ENCODE data around the gene SVEP1. TPM values are rescaled to one million over a fixed set of nuclear protein-coding genes. Genes with fewer than 3 reads are reported as not detected.

The SVEP1 gene
- total and polyA plus RNA-seq, 2 experiments from 2014 or later, result 5.3 to 14.6 TPM

DNA sequence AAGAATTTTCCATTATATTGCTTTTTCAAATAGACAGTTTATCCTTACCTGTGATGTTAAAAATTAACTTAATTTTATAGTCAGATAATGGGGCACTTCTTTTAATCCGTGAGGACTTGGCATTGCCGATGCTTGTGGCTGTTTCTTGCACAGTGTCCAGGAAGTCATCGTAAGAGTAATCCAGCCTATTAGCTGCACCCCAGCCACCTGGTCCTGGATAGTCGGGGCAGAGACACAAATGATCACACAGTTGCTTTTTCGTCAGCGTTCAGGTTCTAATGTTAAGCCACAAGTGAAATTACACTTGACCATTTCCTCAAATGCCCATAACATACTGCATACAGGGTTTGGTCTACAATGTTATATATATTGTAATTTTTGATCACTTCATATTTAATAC, 107.4 kb downstream of the SVEP1 start:
- no peak for TF ChIP-seq EZH2 (IDR thresholded peaks at IDR 0.05; ENCODE audit: borderline replicate concordance)
- TF ChIP-seq, protein P1, sequence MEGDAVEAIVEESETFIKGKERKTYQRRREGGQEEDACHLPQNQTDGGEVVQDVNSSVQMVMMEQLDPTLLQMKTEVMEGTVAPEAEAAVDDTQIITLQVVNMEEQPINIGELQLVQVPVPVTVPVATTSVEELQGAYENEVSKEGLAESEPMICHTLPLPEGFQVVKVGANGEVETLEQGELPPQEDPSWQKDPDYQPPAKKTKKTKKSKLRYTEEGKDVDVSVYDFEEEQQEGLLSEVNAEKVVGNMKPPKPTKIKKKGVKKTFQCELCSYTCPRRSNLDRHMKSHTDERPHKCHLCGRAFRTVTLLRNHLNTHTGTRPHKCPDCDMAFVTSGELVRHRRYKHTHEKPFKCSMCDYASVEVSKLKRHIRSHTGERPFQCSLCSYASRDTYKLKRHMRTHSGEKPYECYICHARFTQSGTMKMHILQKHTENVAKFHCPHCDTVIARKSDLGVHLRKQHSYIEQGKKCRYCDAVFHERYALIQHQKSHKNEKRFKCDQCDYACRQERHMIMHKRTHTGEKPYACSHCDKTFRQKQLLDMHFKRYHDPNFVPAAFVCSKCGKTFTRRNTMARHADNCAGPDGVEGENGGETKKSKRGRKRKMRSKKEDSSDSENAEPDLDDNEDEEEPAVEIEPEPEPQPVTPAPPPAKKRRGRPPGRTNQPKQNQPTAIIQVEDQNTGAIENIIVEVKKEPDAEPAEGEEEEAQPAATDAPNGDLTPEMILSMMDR (IDR thresholded peaks at IDR 0.05; ENCODE audit: poor library complexity), result no peak
- TF ChIP-seq EZH2phosphoT487 (IDR thresholded peaks at IDR 0.05; ENCODE audit: low read depth, severe bottlenecking, unreplicated experiment), result no peak
- no peaks in the 10 kb centered on the region for H3K9me2 ChIP-seq (replicated peaks; ENCODE audit: insufficient read depth)
- H3K27ac ChIP-seq, result no peak overlapping the region
- 88% methylated on average over 6 of the region's 6 CpGs for WGBS (ENCODE audit: low lambda C conversion rate, missing lambda C conversion rate)
- H2AFZ ChIP-seq, result no peak overlapping the region
- DNase-seq (ENCODE audit: low spot score), result no peak
- no peaks in the 10 kb centered on the region for H3K9me3 ChIP-seq (ENCODE audit: low read depth)
- H3K4me1 ChIP-seq (ENCODE audit: insufficient read depth), result no peaks in the 10 kb centered on the region
- no peaks in the 10 kb centered on the region for H3K36me3 ChIP-seq (replicated peaks; ENCODE audit: insufficient read depth, low read depth)
- H4K20me1 ChIP-seq (ENCODE audit: insufficient read depth, poor library complexity, severe bottlenecking), result no peaks in the 10 kb centered on the region
- no peak overlapping the region for H3K4me3 ChIP-seq
- H3K79me2 ChIP-seq, result no peaks in the 10 kb centered on the region
- no peaks in the 10 kb centered on the region for H3K27me3 ChIP-seq
- no peak overlapping the region for H3K4me2 ChIP-seq

DNA sequence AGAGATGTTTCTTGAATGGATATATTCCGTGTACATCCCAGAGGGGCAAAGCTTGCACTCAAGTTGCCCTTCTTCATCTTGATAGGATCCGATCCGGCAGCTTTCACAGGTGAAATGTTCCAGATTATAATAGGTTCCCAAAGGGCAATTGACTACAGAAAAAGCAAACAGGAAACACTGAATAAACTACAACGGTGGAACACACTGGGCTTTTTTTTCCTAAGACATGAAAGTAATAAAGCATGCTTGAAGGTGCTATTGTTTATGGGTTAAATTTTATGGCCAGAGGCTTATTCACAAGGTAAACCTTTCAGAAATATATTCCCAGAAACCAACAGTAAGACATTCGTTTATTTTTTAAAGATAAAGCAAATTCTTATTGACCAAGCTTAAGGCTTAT, 110.6 kb downstream of the SVEP1 start:
- Histone ChIP-seq H2AFZ (no peak overlapping the region), H3K9me2 (replicated peaks; ENCODE audit: insufficient read depth) (no peaks in the 10 kb centered on the region), H3K4me1 (ENCODE audit: insufficient read depth) (no peaks in the 10 kb centered on the region), H3K27ac (no peak overlapping the region), H3K4me2 (no peak overlapping the region), H3K79me2 (no peaks in the 10 kb centered on the region), H4K20me1 (ENCODE audit: insufficient read depth, poor library complexity, severe bottlenecking) (no peaks in the 10 kb centered on the region), H3K27me3 (no peaks in the 10 kb centered on the region), H3K4me3 (no peak overlapping the region), H3K36me3 (replicated peaks; ENCODE audit: insufficient read depth, low read depth) (no peaks in the 10 kb centered on the region), H3K9me3 (ENCODE audit: low read depth) (no peaks in the 10 kb centered on the region)
- WGBS (ENCODE audit: low lambda C conversion rate, missing lambda C conversion rate), result 46% methylated on average over 5 of the region's 5 CpGs
- TF ChIP-seq EZH2phosphoT487 (IDR thresholded peaks at IDR 0.05; ENCODE audit: low read depth, severe bottlenecking, unreplicated experiment) (no peak), EZH2 (IDR thresholded peaks at IDR 0.05; ENCODE audit: borderline replicate concordance) (no peak)
- TF ChIP-seq, protein P1 (IDR thresholded peaks at IDR 0.05; ENCODE audit: poor library complexity), result no peak
- no peak for DNase-seq (ENCODE audit: low spot score)

DNA sequence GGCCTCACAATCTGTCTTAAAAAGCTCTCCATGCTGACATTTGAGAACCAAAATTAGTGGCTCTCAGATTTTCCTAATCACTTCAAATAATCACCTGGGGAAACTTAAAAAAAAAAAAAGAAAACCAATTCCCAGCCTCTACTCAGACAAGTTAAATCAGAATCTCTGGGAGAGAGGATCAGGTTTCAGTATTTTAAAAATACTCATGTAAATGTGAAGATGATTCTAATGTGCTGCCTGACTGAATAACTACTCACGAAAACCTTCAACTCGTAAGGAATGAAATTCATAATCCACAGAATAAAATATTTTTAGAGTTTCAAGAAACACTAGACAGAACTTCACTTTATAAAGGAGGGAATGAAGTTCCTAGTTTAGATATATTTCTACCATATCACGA, 114.4 kb downstream of the SVEP1 start:
- H3K27ac ChIP-seq, result no peak overlapping the region
- no peak overlapping the region for H2AFZ ChIP-seq
- DNase-seq (ENCODE audit: low spot score), result no peak
- no peaks in the 10 kb centered on the region for H3K9me3 ChIP-seq (ENCODE audit: low read depth)
- no peaks in the 10 kb centered on the region for H4K20me1 ChIP-seq (ENCODE audit: insufficient read depth, poor library complexity, severe bottlenecking)
- TF ChIP-seq, protein P1 (IDR thresholded peaks at IDR 0.05; ENCODE audit: poor library complexity), result no peak
- no peak for TF ChIP-seq EZH2 (IDR thresholded peaks at IDR 0.05; ENCODE audit: borderline replicate concordance)
- no peak for TF ChIP-seq EZH2phosphoT487 (IDR thresholded peaks at IDR 0.05; ENCODE audit: low read depth, severe bottlenecking, unreplicated experiment)
- H3K4me2 ChIP-seq, result no peak overlapping the region
- no peaks in the 10 kb centered on the region for H3K79me2 ChIP-seq
- H3K4me3 ChIP-seq, result no peak overlapping the region
- no peaks in the 10 kb centered on the region for H3K4me1 ChIP-seq (ENCODE audit: insufficient read depth)
- no peaks in the 10 kb centered on the region for H3K9me2 ChIP-seq (replicated peaks; ENCODE audit: insufficient read depth)
- WGBS (ENCODE audit: low lambda C conversion rate, missing lambda C conversion rate), result 84% methylated on average over 3 of the region's 3 CpGs
- H3K36me3 ChIP-seq (replicated peaks; ENCODE audit: insufficient read depth, low read depth), result no peaks in the 10 kb centered on the region
- H3K27me3 ChIP-seq, result no peaks in the 10 kb centered on the region

GRCh38 chr9:110464321-110464720, 115.2 kb downstream of the SVEP1 start:
- H3K9me3 ChIP-seq (ENCODE audit: low read depth), result no peaks in the 10 kb centered on the region
- H3K27ac ChIP-seq, result no peak overlapping the region
- no peak overlapping the region for H3K4me3 ChIP-seq
- TF ChIP-seq, protein P1 (IDR thresholded peaks at IDR 0.05; ENCODE audit: poor library complexity), result no peak
- TF ChIP-seq EZH2phosphoT487 (IDR thresholded peaks at IDR 0.05; ENCODE audit: low read depth, severe bottlenecking, unreplicated experiment) (no peak), EZH2 (IDR thresholded peaks at IDR 0.05; ENCODE audit: borderline replicate concordance) (no peak)
- WGBS (ENCODE audit: low lambda C conversion rate, missing lambda C conversion rate), result 93% methylated on average over 1 of the region's 1 CpG
- H3K4me1 ChIP-seq (ENCODE audit: insufficient read depth), result no peaks in the 10 kb centered on the region
- H3K79me2 ChIP-seq, result no peaks in the 10 kb centered on the region
- H3K36me3 ChIP-seq (replicated peaks; ENCODE audit: insufficient read depth, low read depth), result no peaks in the 10 kb centered on the region
- no peak overlapping the region for H2AFZ ChIP-seq
- H4K20me1 ChIP-seq (ENCODE audit: insufficient read depth, poor library complexity, severe bottlenecking), result no peaks in the 10 kb centered on the region
- H3K27me3 ChIP-seq, result no peaks in the 10 kb centered on the region
- no peak overlapping the region for H3K4me2 ChIP-seq
- no peaks in the 10 kb centered on the region for H3K9me2 ChIP-seq (replicated peaks; ENCODE audit: insufficient read depth)
- no peak for DNase-seq (ENCODE audit: low spot score)

Measured in hepatocyte (in vitro differentiated cells).